ENCODE results near the gene S100A10.

S100A10 gene

GRCh38 chr1:151960780-151961513 is 32.7 kb downstream of the S100A10 start:
- FAIRE-seq, result no peak

DNA sequence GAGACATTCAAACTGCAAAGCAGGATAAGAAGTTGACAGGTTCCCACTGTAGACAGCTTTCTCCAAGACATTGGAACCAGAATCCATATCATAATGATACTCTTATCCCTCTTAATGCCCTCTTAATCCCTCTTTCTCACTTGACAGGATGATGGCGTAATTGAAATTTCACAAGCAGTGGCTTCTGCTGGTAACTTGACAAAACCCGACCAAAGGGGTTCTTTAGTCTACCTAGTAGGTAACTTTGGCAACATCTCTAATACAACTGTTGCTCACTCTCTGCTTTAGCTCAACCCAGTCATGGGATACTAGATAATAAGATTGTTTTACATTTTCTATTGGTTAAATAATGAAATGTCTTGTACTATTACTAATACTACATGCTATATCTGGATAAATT is 34.7 kb downstream of the S100A10 start:
- FAIRE-seq, result no peak

DNA sequence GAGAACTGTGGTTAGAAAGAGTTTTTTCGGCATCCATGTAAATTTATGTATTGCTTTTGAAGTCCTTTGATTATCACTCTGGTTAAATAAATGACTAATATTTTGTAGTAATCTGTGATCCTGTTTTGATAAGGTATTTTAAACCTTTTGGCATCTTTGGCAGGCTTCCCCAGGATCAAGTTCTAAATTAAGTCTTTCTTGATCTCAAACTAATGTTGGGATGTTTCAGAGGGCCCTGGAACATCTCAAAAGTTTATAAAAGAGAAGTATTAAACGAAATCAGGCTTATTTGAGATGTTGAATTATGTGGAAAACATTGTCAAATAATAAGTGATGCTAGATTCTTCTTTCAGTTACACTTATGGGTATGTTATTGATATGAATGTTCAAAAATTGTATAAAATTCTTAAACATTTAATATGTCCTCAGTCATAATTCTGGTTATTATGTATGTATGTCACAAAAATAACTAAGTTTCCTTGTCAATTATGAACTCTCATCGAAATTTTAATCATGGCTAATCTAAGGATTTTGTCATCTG is 36.6 kb downstream of the S100A10 start:
- FAIRE-seq, result no peak

GRCh38 chr1:151953409-151954094 is 40.1 kb downstream of the S100A10 start:
- peak; percentile 75 for FAIRE-seq

DNA sequence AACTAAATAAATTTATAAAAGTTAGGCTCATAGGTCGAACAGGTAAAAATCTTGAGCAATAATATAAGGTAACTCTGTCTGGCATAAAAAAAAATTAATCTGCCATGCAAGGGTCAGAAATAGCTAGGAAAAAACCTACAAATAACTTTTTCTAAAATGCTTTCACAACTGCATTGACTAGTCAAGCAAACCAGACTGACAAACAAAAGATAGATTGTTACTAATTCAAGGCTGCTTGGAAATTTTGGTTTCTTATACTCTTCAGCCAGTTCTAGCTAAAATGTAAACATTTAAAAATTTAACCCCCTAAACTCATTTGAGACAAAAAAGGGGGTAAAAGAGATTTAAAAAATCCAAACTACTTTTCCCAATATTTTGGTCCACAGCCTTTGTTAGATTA is 40.8 kb downstream of the S100A10 start:
- no peak for FAIRE-seq

DNA sequence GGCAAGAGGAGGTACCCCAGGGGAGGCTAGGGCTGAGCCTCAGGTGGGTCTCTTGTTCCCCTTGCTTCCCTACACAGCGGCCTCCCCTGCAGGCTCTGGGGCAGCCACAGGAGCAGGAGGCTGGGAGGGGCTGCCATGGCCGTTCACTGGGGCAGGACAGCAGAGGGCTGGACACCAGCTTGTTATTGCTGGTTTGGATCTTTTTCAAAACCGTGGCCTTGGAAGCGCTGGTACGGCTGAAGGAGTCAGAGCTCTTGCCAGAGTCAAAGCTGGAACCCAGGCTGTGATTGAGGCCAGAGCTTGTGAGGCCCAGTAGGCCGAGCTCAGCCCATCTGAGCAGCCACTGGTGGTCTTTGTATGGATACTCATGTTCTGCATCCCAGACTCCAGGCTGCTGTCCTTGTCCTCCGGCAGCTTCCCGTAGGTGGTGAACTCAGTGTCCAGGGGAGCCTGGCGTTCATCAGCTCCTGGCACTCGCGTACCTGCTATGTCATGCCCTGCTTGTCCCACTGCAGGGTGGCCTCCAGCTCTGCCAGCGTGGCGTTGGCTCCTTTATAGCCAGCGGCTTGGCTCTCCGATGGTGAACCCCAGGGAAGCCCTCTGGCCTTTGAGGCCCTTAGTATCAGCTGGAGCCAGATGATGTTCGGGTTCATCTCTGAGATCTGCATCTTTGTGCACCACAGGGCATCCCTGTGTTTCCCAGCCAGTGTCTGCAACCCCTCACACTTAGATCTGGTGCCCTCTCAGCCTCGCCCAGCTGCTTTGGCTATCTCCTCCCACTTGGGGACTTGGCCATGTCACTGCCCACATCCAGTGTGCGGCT is 44.1 kb downstream of the S100A10 start:
- FAIRE-seq, result no peak

GRCh38 chr1:151948506-151948905 is 45.2 kb downstream of the S100A10 start:
- no peak for FAIRE-seq

DNA sequence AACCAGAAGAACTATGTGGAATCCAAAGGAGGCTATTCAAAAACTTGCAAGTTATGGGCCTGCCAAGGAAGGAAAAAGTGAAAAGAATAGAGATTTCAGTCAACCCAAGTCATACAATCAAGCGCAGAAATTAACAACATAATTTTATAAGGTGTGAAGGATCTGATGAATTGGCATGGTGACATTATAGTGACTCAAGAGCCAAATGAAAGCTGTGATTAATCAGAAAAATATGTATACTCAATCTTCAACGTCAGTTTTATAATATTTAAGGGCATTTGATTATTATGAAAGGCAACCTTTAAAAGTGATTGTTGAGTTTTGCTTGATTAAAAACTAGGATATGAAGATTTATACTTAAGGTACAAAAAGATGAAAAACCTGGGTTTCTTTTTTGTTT is 46.5 kb downstream of the S100A10 start:
- FAIRE-seq, result no peak

- FAIRE-seq, result no peak
Observed at GRCh38 chr1:151945725-151946722, 47.6 kb downstream of the S100A10 start.

DNA sequence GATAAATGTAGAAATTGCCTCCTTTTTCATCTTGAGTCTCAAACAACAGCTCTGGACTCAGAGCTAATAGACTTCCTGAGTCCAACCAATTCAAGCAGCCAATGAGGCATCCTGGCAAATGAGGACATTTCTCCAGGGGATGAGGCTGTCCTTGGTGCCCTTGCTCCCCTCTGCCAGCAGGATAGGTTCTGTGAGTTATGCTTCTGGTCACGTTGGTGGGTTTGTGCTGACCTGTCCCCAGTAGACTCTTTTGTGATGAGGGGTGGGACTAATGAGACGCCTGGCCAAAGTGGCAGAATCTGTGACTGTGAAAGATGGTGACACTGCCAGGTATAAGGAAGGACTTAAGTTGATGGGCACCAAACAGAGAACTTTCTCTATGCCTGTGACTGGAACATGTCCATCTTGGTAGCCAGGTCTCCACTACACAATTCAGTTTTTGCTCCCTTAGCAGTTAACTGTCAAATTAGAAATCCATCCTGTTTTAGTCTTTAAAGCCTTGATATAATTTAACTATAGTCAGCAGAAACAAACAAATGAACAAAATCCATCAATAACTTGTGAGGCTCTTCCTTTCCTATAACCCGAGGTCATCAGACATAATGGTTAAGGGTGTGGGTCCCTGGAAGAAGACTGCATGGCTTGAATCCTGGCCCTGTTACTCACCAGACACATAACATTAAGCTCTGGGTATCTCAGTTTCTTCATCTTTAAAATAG is 48.6 kb downstream of the S100A10 start:
- no peak for FAIRE-seq

GRCh38 chr1:151944126-151944856 is 49.4 kb downstream of the S100A10 start:
- no peak for FAIRE-seq

GRCh38 chr1:151943591-151943990 is 50.1 kb downstream of the S100A10 start:
- no peak for FAIRE-seq

DNA sequence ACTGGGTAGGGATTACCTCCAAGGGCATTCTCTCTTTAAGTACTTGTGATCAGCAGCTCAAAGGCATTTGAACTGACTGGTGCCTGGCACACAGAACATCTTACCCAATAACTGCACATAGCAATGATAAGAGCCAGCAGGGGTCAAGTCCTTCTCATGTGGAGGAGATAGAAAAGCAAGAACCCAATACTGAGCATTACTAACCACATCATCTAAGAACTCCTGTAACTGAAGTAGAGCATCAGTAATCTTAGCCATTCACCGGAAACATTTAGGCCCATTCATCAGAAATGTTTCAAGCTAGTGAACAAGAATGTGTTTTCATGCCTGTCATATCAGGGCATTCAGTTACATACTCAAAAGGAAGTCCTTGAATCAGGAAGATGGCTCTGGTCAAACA is 50.8 kb downstream of the S100A10 start:
- no peak for FAIRE-seq

DNA sequence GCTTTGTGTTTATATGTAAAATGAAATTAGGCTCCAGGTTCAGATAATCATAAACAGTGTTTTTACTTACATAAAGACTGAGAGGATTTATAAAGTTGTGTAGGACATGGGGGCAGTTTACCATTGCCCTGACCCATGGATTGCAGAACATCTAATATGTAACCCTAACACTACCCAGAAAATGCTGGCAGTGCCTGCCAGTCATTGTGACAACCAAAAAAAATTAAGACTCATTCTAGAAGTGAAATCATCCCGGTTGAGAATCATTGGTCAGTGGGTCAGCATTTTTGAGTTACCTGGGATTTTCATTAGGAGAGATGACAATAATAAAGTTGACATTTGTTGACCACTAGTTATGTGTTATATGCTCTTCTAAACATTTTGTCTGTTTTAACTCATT is 53.1 kb downstream of the S100A10 start:
- FAIRE-seq, result no peak

DNA sequence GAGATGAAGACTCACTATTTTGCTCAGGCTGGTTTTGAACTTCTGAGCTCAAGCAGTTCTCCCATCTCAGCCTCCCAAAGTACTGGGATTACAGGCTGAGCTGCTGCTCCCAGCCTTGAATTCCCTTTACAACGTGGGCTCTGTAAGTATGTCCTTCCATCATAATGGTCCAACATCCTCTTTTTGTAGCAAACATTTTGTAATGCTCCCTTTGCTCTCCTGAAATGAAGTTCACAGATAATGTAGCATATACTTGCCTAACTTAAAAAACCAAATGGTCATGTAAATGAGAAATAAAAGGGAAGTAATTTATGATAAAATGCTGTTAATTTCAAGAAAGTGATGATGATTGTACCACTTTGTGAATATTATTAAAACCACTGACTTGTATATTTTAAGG is 53.9 kb downstream of the S100A10 start:
- FAIRE-seq, result no peak

DNA sequence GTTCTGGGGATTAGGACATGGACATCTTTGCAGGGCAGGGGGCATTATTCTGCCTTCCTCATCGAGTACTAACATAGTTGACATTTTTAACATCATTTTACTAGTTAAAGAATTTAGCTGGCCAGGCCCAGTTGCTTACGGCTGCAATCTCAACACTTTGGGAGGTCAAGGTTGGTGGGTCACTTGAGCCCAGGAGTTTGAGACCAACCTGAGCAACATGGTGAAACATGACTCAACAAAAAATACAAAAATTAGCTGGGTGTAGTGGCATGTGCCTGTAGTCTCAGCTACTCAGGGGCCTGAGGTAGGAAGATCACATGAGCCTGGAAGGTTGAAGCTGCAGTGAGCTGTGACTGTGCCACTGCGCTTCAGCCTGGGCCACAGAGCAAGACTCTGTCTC is 54.5 kb downstream of the S100A10 start:
- no peak for FAIRE-seq

DNA sequence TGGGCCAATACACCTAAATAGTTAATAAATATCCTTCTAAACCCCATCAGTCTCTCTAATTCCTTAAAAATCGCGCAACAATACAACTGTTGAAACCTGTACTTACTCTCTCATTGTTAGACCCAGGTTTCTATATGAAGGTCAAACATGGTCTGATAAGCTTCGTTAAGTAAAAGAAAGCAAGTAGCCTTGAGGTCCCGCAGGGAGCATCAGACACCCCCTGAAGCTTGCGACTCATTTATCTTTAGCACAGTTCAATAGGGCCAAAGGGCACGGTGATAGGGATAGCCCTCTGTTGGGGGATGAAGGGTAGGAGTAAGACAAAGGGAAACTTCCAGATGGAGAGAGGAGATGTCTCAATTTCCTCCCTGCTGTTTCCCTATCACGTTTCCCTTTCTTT is 57.0 kb downstream of the S100A10 start:
- FAIRE-seq, result no peak

- no peak for FAIRE-seq
Observed at GRCh38 chr1:151935894-151936602, 57.6 kb downstream of the S100A10 start.

GRCh38 chr1:151935154-151935553 is 58.5 kb downstream of the S100A10 start:
- FAIRE-seq, result no peak

GRCh38 chr1:151934048-151934493 is 59.6 kb downstream of the S100A10 start:
- no peak for FAIRE-seq
